Kidney (tissue), 14 donors: ENCODE measurements around the gene LGALS12. TPM values are rescaled to one million over a fixed set of nuclear protein-coding genes. Genes with fewer than 3 reads are reported as not detected.

ENCODE experiments used
- DNase-seq, 5 donors: peaks; one replicate each; pipeline ENCODE4 v3.0.0-alpha.2; 2013 to 2020
- FAIRE-seq: peaks from 2 replicates; lab custom pipeline; 2012; peaks lifted over from hg19 to GRCh38; lab: Jason Lieb, UNC
- H3K27ac ChIP-seq, 2 donors: one replicate each; pipeline ENCODE4 v1.7.0; 2013; ENCODE audit warnings: low read depth in 2 of 2, low read length in 2 of 2, inconsistent platforms in 1 of 2
- H3K27me3 ChIP-seq: one replicate; pipeline ENCODE4 v1.7.1; 2013; ENCODE audit warnings: low read length, inconsistent platforms; ENCODE audit not compliant: control insufficient read depth, insufficient read depth
- H3K36me3 ChIP-seq, 3 donors: one replicate each; pipeline versions ENCODE4 v1.7.0 to v1.7.1; 2013; ENCODE audit warnings: low read length in 3 of 3, control low read depth in 1 of 3, inconsistent platforms in 1 of 3; ENCODE audit not compliant: insufficient read depth in 3 of 3, control insufficient read depth in 2 of 3
- H3K4me1 ChIP-seq, 3 donors: one replicate each; pipeline versions ENCODE4 v1.7.0 to v1.7.1; 2013; ENCODE audit warnings: low read length in 3 of 3, inconsistent platforms in 1 of 3, low read depth in 1 of 3; ENCODE audit not compliant: control insufficient read depth in 2 of 3, insufficient read depth in 2 of 3
- H3K4me3 ChIP-seq, 3 donors: one replicate each; pipeline versions ENCODE4 v1.7.0 to v1.8.1; 2013; ENCODE audit warnings: low read length in 3 of 3, control low read depth in 1 of 3, inconsistent platforms in 1 of 3
- H3K9ac ChIP-seq, 3 donors: one replicate each; pipeline versions ENCODE4 v1.7.0 to v1.7.1; 2013; ENCODE audit warnings: low read length in 3 of 3, control low read depth in 1 of 3, inconsistent platforms in 1 of 3
- H3K9me3 ChIP-seq, 3 donors: one replicate each; pipeline versions ENCODE4 v1.7.0 to v1.7.1; 2013; ENCODE audit warnings: low read length in 3 of 3, control low read depth in 1 of 3, inconsistent platforms in 1 of 3; ENCODE audit not compliant: control insufficient read depth in 2 of 3, insufficient read depth in 1 of 3
- intact Hi-C: fragments of 100-400 bp; cut with DNase I; formaldehyde crosslinking; loops from one replicate; pipeline ENCODE4 v1.11.1; 2022
- polyA plus RNA-seq: library from polyadenylated mRNA; stranded (reverse); fragments of 350-450 nt; fragmentation: Illumina TruSeq; extraction: RNeasy Lipid Tissue Mini Kit (QIAGEN cat#74804); gene quantifications from one replicate; pipeline ENCODE4 v1.2.3, GENCODE V29; 2014; ENCODE audit warnings: low read depth, low replicate concordance; ENCODE audit not compliant: insufficient read depth
- total RNA-seq: library from RNA; stranded (reverse); fragmentation: NEBNext Ultra II Directional; extraction: Animal tissue kit (Norgen Biotek cat#: 25700); gene quantifications from one replicate; pipeline ENCODE4 v1.2.1, GENCODE V29; 2021
- TF ChIP-seq, protein P1 (sequence below): IDR thresholded peaks from 3 replicates; pipeline ENCODE4 v1.5.1; 2012; ENCODE audit warnings: mild to moderate bottlenecking, moderate library complexity, borderline replicate concordance; ENCODE audit not compliant: insufficient read depth; ENCODE audit errors: extremely low read depth
- donor health status: control.
- donor health status: control.
- donor health status: control.
- donor health status: control.
- donor health status: control.
- donor health status: DM: yes; HTN: yes; CAD: no.
- donor health status: Normal renal cell carcinoma (clear cell type).

The LGALS12 gene
- total and polyA plus RNA-seq, 2 donors from 2014 or later = 0.32 to 0.44 TPM

DNA sequence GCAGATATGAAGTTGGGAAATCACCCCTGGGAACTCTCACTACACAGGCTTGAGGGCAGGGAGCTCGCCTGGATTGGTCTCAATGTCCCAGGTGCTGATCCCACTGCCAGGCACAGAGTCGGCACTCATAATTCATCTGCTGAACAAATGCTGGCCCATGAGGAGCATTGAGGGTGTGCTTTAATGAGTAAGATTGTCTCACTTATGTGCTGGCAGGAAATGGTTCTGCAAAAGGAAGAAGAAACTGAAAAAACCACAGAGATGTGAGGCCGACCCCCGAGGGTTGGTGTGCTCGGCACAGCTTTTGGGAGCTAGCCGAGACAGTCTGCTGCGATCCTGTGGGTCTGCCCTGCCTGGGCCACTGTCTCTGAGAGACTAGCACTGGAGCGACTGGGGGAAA is 47.9 kb downstream of the LGALS12 start:
- no peaks in the 10 kb centered on the region for H3K9me3 ChIP-seq
- no peak overlapping the region for H3K4me3 ChIP-seq
- H3K27ac ChIP-seq = no peak overlapping the region
- no peaks in the 10 kb centered on the region for H3K36me3 ChIP-seq
- intact Hi-C loops = no loop called here
- no peaks in the 10 kb centered on the region for H3K4me1 ChIP-seq
- FAIRE-seq (no peak), DNase-seq (no peak)
- TF ChIP-seq, protein P1, sequence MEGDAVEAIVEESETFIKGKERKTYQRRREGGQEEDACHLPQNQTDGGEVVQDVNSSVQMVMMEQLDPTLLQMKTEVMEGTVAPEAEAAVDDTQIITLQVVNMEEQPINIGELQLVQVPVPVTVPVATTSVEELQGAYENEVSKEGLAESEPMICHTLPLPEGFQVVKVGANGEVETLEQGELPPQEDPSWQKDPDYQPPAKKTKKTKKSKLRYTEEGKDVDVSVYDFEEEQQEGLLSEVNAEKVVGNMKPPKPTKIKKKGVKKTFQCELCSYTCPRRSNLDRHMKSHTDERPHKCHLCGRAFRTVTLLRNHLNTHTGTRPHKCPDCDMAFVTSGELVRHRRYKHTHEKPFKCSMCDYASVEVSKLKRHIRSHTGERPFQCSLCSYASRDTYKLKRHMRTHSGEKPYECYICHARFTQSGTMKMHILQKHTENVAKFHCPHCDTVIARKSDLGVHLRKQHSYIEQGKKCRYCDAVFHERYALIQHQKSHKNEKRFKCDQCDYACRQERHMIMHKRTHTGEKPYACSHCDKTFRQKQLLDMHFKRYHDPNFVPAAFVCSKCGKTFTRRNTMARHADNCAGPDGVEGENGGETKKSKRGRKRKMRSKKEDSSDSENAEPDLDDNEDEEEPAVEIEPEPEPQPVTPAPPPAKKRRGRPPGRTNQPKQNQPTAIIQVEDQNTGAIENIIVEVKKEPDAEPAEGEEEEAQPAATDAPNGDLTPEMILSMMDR = no peak
- no peak overlapping the region for H3K9ac ChIP-seq
- no peaks in the 10 kb centered on the region for H3K27me3 ChIP-seq

- H3K27ac ChIP-seq = no peak overlapping the region
- intact Hi-C loops = no loop called here
- DNase-seq (no peak), FAIRE-seq (no peak)
- no peak overlapping the region for H3K4me3 ChIP-seq
- no peaks in the 10 kb centered on the region for H3K9me3 ChIP-seq
- H3K9ac ChIP-seq = no peak overlapping the region
- no peaks in the 10 kb centered on the region for H3K36me3 ChIP-seq
- H3K27me3 ChIP-seq = no peaks in the 10 kb centered on the region
- no peaks in the 10 kb centered on the region for H3K4me1 ChIP-seq
- TF ChIP-seq, protein P1 = no peak
These were observed 49.0 kb downstream of the LGALS12 start for GRCh38 chr11:63554877-63555223.

DNA sequence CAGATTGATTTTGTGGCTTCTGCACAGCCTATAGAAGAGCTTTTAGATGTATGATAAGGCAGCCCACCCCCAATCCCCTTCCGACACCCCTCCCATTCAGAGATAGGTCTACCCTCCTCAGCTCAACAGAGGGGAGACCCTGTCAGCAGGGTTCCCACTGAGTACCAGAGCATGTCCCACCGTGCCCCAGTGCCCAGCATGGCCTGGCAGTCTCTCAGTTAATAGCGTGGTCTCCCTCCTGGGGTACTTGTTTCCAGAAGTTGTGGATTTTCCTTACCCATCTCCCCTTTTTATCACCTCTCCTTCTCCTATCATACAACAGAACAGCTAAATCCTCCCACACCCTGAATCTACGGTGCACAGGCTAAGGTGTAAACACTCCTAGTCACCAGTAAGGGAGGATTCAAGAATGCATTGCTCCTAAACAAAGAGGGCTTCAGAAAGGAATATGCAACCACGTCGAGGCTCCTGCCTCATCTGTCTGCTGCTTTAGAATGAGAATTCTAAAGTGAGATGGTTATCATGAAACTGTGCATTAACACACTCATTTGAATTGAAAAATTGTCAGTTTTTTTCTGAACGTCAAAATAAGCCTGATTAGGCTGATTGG is 50.6 kb downstream of the LGALS12 start:
- Histone ChIP-seq H3K4me1 (peaks cover 0 to 2% (median 0%) of the 10 kb centered on the region in 3 donors), H3K36me3 (no peaks in the 10 kb centered on the region), H3K4me3 (no peak overlapping the region), H3K27ac (no peak overlapping the region), H3K9ac (no peak overlapping the region), H3K27me3 (no peaks in the 10 kb centered on the region), H3K9me3 (no peaks in the 10 kb centered on the region)
- intact Hi-C loops = no loop called here
- DNase-seq (no peak), FAIRE-seq (no peak)
- TF ChIP-seq, protein P1 = no peak

DNA sequence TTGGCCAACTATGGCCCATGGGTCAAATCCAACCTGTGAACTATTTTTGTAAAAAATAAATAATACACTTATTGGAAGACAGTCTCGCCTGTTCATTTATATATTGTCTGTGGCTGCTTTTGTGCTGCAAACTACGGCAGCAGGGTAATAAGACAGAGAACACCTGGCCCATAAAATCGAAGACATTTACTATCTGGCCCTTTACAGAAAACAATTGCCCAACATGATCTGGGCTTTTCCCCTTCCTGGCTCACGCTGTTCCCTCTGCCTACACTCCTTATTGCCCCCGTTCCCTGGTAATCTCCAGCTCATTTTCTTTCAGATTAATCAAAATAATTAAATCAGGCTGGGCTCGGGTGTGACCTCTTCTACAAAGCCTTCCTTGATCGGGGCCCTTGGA is 51.7 kb downstream of the LGALS12 start:
- H3K9ac ChIP-seq = no peak overlapping the region
- DNase-seq = no peak
- no peaks in the 10 kb centered on the region for H3K9me3 ChIP-seq
- peaks cover 0 to 2% (median 0%) of the 10 kb centered on the region in 3 donors for H3K4me1 ChIP-seq
- no peaks in the 10 kb centered on the region for H3K36me3 ChIP-seq
- H3K27ac ChIP-seq = no peak overlapping the region
- TF ChIP-seq, protein P1 = no peak
- intact Hi-C loops = no loop called here
- no peak overlapping the region for H3K4me3 ChIP-seq
- H3K27me3 ChIP-seq = no peaks in the 10 kb centered on the region
- no peak for FAIRE-seq
